SIG-M5 treated with dmso at 0.1 percent for 504 hours (cell line): ENCODE data around the gene MAP2K7.
"Not testable (repeated sequence)": the region's sequence is repeated elsewhere in the genome, so short reads cannot be mapped to it uniquely, and the experiment has no call there.

Experiments used
- DNase-seq: peaks from one replicate; lab custom pipeline; 2025; ENCODE audit not compliant: unreplicated experiment; lab: John Stamatoyannopoulos, UW

The MAP2K7 gene

GRCh38 chr19:7903244-7904073, at the start of gene MAP2K7:
Gene MAP2K7 (plus strand): TSS chr19:7903877. CDS start chr19:7903945, 68 bp downstream.
- DNase-seq: peak; percentile 94

- DNase-seq: no peak
Observed at GRCh38 chr19:7855426-7856108, 48.1 kb upstream of the MAP2K7 start.

GRCh38 chr19:7856109-7856591, 47.5 kb upstream of the MAP2K7 start:
- DNase-seq: no peak

GRCh38 chr19:7856679-7857663, 46.7 kb upstream of the MAP2K7 start:
- no peak for DNase-seq

- DNase-seq: no peak
Observed at GRCh38 chr19:7857727-7858108, 46.0 kb upstream of the MAP2K7 start.

GRCh38 chr19:7858109-7858770, 45.4 kb upstream of the MAP2K7 start:
- no peak for DNase-seq

- not testable (repeated sequence) for DNase-seq
Observed at GRCh38 chr19:7859087-7859486, 44.6 kb upstream of the MAP2K7 start.

- DNase-seq: no peak
Observed at GRCh38 chr19:7859831-7860713, 43.6 kb upstream of the MAP2K7 start.

GRCh38 chr19:7860714-7861618, 42.7 kb upstream of the MAP2K7 start:
- DNase-seq: no peak

GRCh38 chr19:7861619-7862412, 41.9 kb upstream of the MAP2K7 start:
- DNase-seq: no peak

- DNase-seq: no peak
Observed at GRCh38 chr19:7862413-7862951, 41.2 kb upstream of the MAP2K7 start.

- no peak for DNase-seq
Observed at GRCh38 chr19:7863157-7863970, 40.3 kb upstream of the MAP2K7 start.

- DNase-seq: no peak
Observed at GRCh38 chr19:7863971-7864689, 39.5 kb upstream of the MAP2K7 start.

GRCh38 chr19:7864690-7865074, 39.0 kb upstream of the MAP2K7 start:
- no peak for DNase-seq

- no peak for DNase-seq
Observed at GRCh38 chr19:7865262-7865911, 38.3 kb upstream of the MAP2K7 start.
